Spinal cord (tissue), 10 donors: ENCODE measurements around the gene ORC6. TPM values are rescaled to one million over a fixed set of nuclear protein-coding genes. Genes with fewer than 3 reads are reported as not detected.

ENCODE experiments used
- DNase-seq, 6 donors: peaks; one replicate each; pipeline versions ENCODE4 v3.0.0 to v3.0.0-alpha.2; 2013 to 2015; ENCODE audit warnings: low spot score in 6 of 6, low read depth in 4 of 6
- H3K27ac ChIP-seq: one replicate; pipeline ENCODE4 v1.5.1; 2013; ENCODE audit warnings: low read depth, low read length, control low read depth
- H3K27me3 ChIP-seq: one replicate; pipeline ENCODE4 v1.6.1; 2013; ENCODE audit warnings: low read length; ENCODE audit not compliant: control insufficient read depth, insufficient read depth
- H3K36me3 ChIP-seq: one replicate; pipeline ENCODE4 v1.6.1; 2013; ENCODE audit warnings: low read length; ENCODE audit not compliant: control insufficient read depth, insufficient read depth
- H3K4me1 ChIP-seq: one replicate; pipeline ENCODE4 v1.6.1; 2013; ENCODE audit warnings: low read length; ENCODE audit not compliant: control insufficient read depth, insufficient read depth
- H3K4me3 ChIP-seq: one replicate; pipeline ENCODE4 v1.5.1; 2013; ENCODE audit warnings: low read depth, low read length, control low read depth
- H3K9me3 ChIP-seq: one replicate; pipeline ENCODE4 v1.6.1; 2013; ENCODE audit warnings: low read length; ENCODE audit not compliant: control insufficient read depth, insufficient read depth
- WGBS: methylation state at CpG from one replicate; pipeline ENCODE4 v1.1.5; 2013; ENCODE audit warnings: missing lambda C conversion rate; ENCODE audit not compliant: insufficient coverage; 5-methylcytosine and 5-hydroxymethylcytosine counted together
- polyA plus RNA-seq, 2 donors: library from polyadenylated mRNA; unstranded; fragments of 120-200 nt; gene quantifications; one replicate each; pipeline ENCODE4 v1.2.1, GENCODE V29; 2013; ENCODE audit not compliant: insufficient read length in 2 of 2
- total RNA-seq, 2 donors: library from RNA; depleted of rRNA in 1 of 2; stranded (reverse); fragments of 120-200 nt in 1 of 2; fragments of >200 nt in 1 of 2; gene quantifications; one replicate each; pipeline versions ENCODE4 v1.2.3 to v1.2.4, GENCODE V29; 2013 to 2014
- donor health status: healthy.

Gene ORC6
- total and polyA plus RNA-seq, 4 donors = 8.6 to 19.2 (median 13.2) TPM

- H3K36me3 ChIP-seq = peaks cover 4% of the 10 kb centered on the region
- DNase-seq = no peak
- H3K27me3 ChIP-seq = no peaks in the 10 kb centered on the region
- H3K4me3 ChIP-seq = no peak overlapping the region
- no peaks in the 10 kb centered on the region for H3K4me1 ChIP-seq
- H3K27ac ChIP-seq = no peak overlapping the region
- 85% methylated on average over 7 of the region's 7 CpGs for WGBS
- peaks cover 4% of the 10 kb centered on the region for H3K9me3 ChIP-seq
Measured at GRCh38 chr16:46729326-46729995, 40.0 kb downstream of the ORC6 start.

GRCh38 chr16:46730126-46730525 is 40.7 kb downstream of the ORC6 start:
- Histone ChIP-seq H3K36me3 (peaks cover 4% of the 10 kb centered on the region), H3K4me1 (no peaks in the 10 kb centered on the region), H3K27me3 (no peaks in the 10 kb centered on the region), H3K27ac (no peak overlapping the region), H3K4me3 (no peak overlapping the region), H3K9me3 (no peaks in the 10 kb centered on the region)
- 96% methylated on average over 8 of the region's 8 CpGs for WGBS
- DNase-seq = no peak

GRCh38 chr16:46730801-46731690 is 41.6 kb downstream of the ORC6 start:
- no peaks in the 10 kb centered on the region for H3K9me3 ChIP-seq
- H3K36me3 ChIP-seq = peaks cover 4% of the 10 kb centered on the region
- no peak overlapping the region for H3K4me3 ChIP-seq

GRCh38 chr16:46731691-46732555 is 42.5 kb downstream of the ORC6 start:
- no peaks in the 10 kb centered on the region for H3K9me3 ChIP-seq
- H3K4me1 ChIP-seq = no peaks in the 10 kb centered on the region
- WGBS = 77% methylated on average over 20 of the region's 23 CpGs
- H3K36me3 ChIP-seq = peaks cover 4% of the 10 kb centered on the region
- no peak overlapping the region for H3K27ac ChIP-seq
- no peaks in the 10 kb centered on the region for H3K27me3 ChIP-seq
- no peak for DNase-seq
- H3K4me3 ChIP-seq = no peak overlapping the region

More at GRCh38 chr16:46730801-46731690, 41.6 kb downstream of the ORC6 start:
- 78% methylated on average over 13 of the region's 17 CpGs for WGBS
- no peak overlapping the region for H3K27ac ChIP-seq
- DNase-seq = no peak
- no peaks in the 10 kb centered on the region for H3K4me1 ChIP-seq
- H3K27me3 ChIP-seq = no peaks in the 10 kb centered on the region

- H3K9me3 ChIP-seq = no peaks in the 10 kb centered on the region
- H3K27me3 ChIP-seq = no peaks in the 10 kb centered on the region
- no peaks in the 10 kb centered on the region for H3K4me1 ChIP-seq
- peaks cover 6% of the 10 kb centered on the region for H3K36me3 ChIP-seq
- WGBS = 88% methylated on average over 4 of the region's 4 CpGs
- no peak for DNase-seq
- H3K27ac ChIP-seq = no peak overlapping the region
- no peak overlapping the region for H3K4me3 ChIP-seq
Measured at GRCh38 chr16:46732561-46732960, 43.1 kb downstream of the ORC6 start.

GRCh38 chr16:46733319-46733830 is 43.9 kb downstream of the ORC6 start:
- Histone ChIP-seq H3K27ac (no peak overlapping the region), H3K9me3 (no peaks in the 10 kb centered on the region), H3K4me1 (no peaks in the 10 kb centered on the region), H3K4me3 (no peak overlapping the region), H3K36me3 (peaks cover 8% of the 10 kb centered on the region), H3K27me3 (no peaks in the 10 kb centered on the region)
- no peak for DNase-seq
- WGBS = 80% methylated on average over 6 of the region's 9 CpGs

GRCh38 chr16:46736695-46737094 is 47.2 kb downstream of the ORC6 start:
- Histone ChIP-seq H3K4me1 (no peaks in the 10 kb centered on the region), H3K4me3 (no peak overlapping the region), H3K27me3 (no peaks in the 10 kb centered on the region), H3K36me3 (peaks cover 4% of the 10 kb centered on the region), H3K9me3 (no peaks in the 10 kb centered on the region), H3K27ac (no peak overlapping the region)
- WGBS = 70% methylated on average over 12 of the region's 12 CpGs
- DNase-seq = no peak

GRCh38 chr16:46737621-46738214 is 48.3 kb downstream of the ORC6 start:
- Histone ChIP-seq H3K9me3 (no peaks in the 10 kb centered on the region), H3K27ac (no peak overlapping the region), H3K27me3 (no peaks in the 10 kb centered on the region), H3K36me3 (peaks cover 4% of the 10 kb centered on the region), H3K4me1 (peaks cover under 1% of the 10 kb centered on the region), H3K4me3 (no peak overlapping the region)
- WGBS = 81% methylated on average over 14 of the region's 14 CpGs
- DNase-seq = no peak

GRCh38 chr16:46739934-46740333 is 50.5 kb downstream of the ORC6 start:
- peaks cover 7% of the 10 kb centered on the region for H3K4me1 ChIP-seq
- H3K36me3 ChIP-seq = peaks cover 4% of the 10 kb centered on the region
- no peak overlapping the region for H3K27ac ChIP-seq
- DNase-seq = no peak
- no peak overlapping the region for H3K4me3 ChIP-seq
- WGBS = no CpG with 5 or more reads among the region's 2 CpGs
- no peaks in the 10 kb centered on the region for H3K27me3 ChIP-seq
- no peaks in the 10 kb centered on the region for H3K9me3 ChIP-seq
